K562 (cell line): Measurements from ENCODE around the gene CENPO. TPM values are rescaled to one million over a fixed set of nuclear protein-coding genes. Genes with fewer than 3 reads are reported as not detected.

Experiments
- ATAC-seq: fragments of 200-7000 bp; cut with Tn5 transposase; 3 replicates; pipeline ENCODE4 v1.9.1; 2020; ENCODE audit warnings: moderate library complexity
- BruUV-seq: library from RNA; stranded (reverse); fragments of 400-500 nt; replicated peaks from 2 replicates; lab custom pipeline; 2021; lab: Mats Ljungman, UMichigan
- CTCF ChIA-PET: fragments of 300-600 bp; formaldehyde crosslinking; extraction: SDS; loops from one replicate; lab custom pipeline; 2021; ENCODE audit warnings: low intra/inter-chr PET ratio; lab: Yijun Ruan, JAX
- POLR2A ChIA-PET: fragments of 300-600, 350-650 bp; sonication (Branson Sonifier 250); formaldehyde crosslinking; extraction: SDS; loops from one replicate; lab custom pipeline; 2021; ENCODE audit warnings: antibody characterized with exemption, inconsistent platforms; lab: Yijun Ruan, JAX
- DNase-seq, 4 experiments: peaks; one replicate each; pipeline versions ENCODE4 v3.0.0 to v3.0.0-alpha.2; 2011 to 2018; ENCODE audit warnings: low spot score in 3 of 4, mixed read lengths in 3 of 4; ENCODE audit errors: extremely low read depth in 1 of 4
- FAIRE-seq: peaks from 2 replicates; lab custom pipeline; 2011; peaks lifted over from hg19 to GRCh38; lab: Jason Lieb, UNC
- H2AFZ ChIP-seq: 2 replicates; pipeline ENCODE4 v1.6.0; 2011; ENCODE audit warnings: low read depth, low read length, control low read depth, inconsistent platforms
- H3K27ac ChIP-seq: fragments of 200-600 bp; 3 replicates; pipeline ENCODE4 v1.8.0; 2011; ENCODE audit warnings: low read depth, mild to moderate bottlenecking, control low read depth, inconsistent platforms, low read length, moderate library complexity, mixed read lengths; ENCODE audit errors: extremely low read depth
- H3K27me3 ChIP-seq, 2 experiments: fragments of 300-600 bp in 1 of 2; 2 replicates in 1 of 2; 3 replicates in 1 of 2; pipeline versions ENCODE4 v1.6.0 to v1.8.0; 2011; ENCODE audit warnings: inconsistent platforms in 2 of 2, low read length in 2 of 2, mild to moderate bottlenecking in 1 of 2, mixed read lengths in 1 of 2, moderate library complexity in 1 of 2; ENCODE audit not compliant: control insufficient read depth in 2 of 2, insufficient read depth in 2 of 2
- H3K36me3 ChIP-seq: fragments of 300-600 bp; 3 replicates; pipeline ENCODE4 v1.8.0; 2011; ENCODE audit warnings: mild to moderate bottlenecking, low read length, inconsistent platforms; ENCODE audit not compliant: control insufficient read depth, insufficient read depth
- H3K4me1 ChIP-seq, 2 experiments: fragments of 200-600 bp in 1 of 2; replicated peaks in 1 of 2; 2 replicates in 1 of 2; 3 replicates in 1 of 2; pipeline versions ENCODE4 v1.5.1 to v1.8.0; 2011; ENCODE audit warnings: inconsistent platforms in 2 of 2, low read length in 2 of 2, mild to moderate bottlenecking in 1 of 2, mixed read lengths in 1 of 2, moderate library complexity in 1 of 2; ENCODE audit not compliant: control insufficient read depth in 2 of 2, insufficient read depth in 2 of 2
- H3K4me2 ChIP-seq: 2 replicates; pipeline ENCODE4 v1.6.1; 2011; ENCODE audit warnings: low read length, control low read depth, inconsistent platforms, mixed read lengths; ENCODE audit not compliant: insufficient read depth
- H3K4me3 ChIP-seq: fragments of 200-600 bp; sonication (generic), shearing (Covaris generic); 2 replicates; pipeline ENCODE4 v1.5.1; 2016; ENCODE audit warnings: control low read depth, inconsistent platforms
- H3K79me2 ChIP-seq: fragments of 200-600 bp; 3 replicates; pipeline ENCODE4 v1.8.0; 2011; ENCODE audit warnings: low read length, inconsistent platforms; ENCODE audit not compliant: control insufficient read depth, insufficient read depth
- H3K9ac ChIP-seq, 2 experiments: 2 replicates each; pipeline versions ENCODE4 v1.6.0 to v1.6.1; 2011; ENCODE audit warnings: low read depth in 2 of 2, low read length in 2 of 2, control low read depth in 1 of 2, inconsistent platforms in 1 of 2, mild to moderate bottlenecking in 1 of 2, mixed read lengths in 1 of 2; ENCODE audit not compliant: insufficient read depth in 1 of 2
- H3K9me1 ChIP-seq: one replicate; pipeline ENCODE4 v1.6.0; 2011; ENCODE audit warnings: inconsistent platforms, mild to moderate bottlenecking, low read length, moderate library complexity; ENCODE audit not compliant: control insufficient read depth, insufficient read depth
- H3K9me3 ChIP-seq: replicated peaks from 2 replicates; pipeline ENCODE4 v1.5.1; 2011; ENCODE audit warnings: low read depth, low read length, inconsistent platforms; ENCODE audit not compliant: control insufficient read depth, insufficient read depth
- H4K20me1 ChIP-seq: replicated peaks from 2 replicates; pipeline ENCODE4 v1.6.1; 2011; ENCODE audit warnings: low read length, inconsistent platforms, mixed read lengths; ENCODE audit not compliant: control insufficient read depth, insufficient read depth
- PRDM10 ChIP-seq: fragments of 450-650 bp; IDR thresholded peaks from 2 replicates; pipeline ENCODE4 v1.6.1; 2018; ENCODE audit not compliant: partially characterized antibody
- RCOR1 ChIP-seq, 2 experiments: IDR thresholded peaks; 2 replicates each; pipeline ENCODE4 v1.6.1; 2012; ENCODE audit warnings: low read depth in 2 of 2, low read length in 2 of 2, borderline replicate concordance in 1 of 2, improper control_type of control experiment in 1 of 2
- WGBS: fragments of 100-300 bp; shearing (Covaris generic); methylation state at CpG from one replicate; pipeline ENCODE4 v1.1.6; 2016; ENCODE audit warnings: low coverage, mixed read lengths; ENCODE audit not compliant: insufficient coverage; ENCODE audit errors: missing lambda C conversion rate; 5-methylcytosine and 5-hydroxymethylcytosine counted together
- in situ Hi-C: fragments of 300-500 bp; cut with MboI; formaldehyde crosslinking; loops from 4 replicates; pipeline ENCODE4 v1.15.0; 2018; ENCODE audit warnings: inconsistent platforms, mixed read lengths
- intact Hi-C: fragments of 100-400 bp; cut with micrococcal nuclease; formaldehyde crosslinking; loops from 2 replicates; pipeline ENCODE4 v1.14.2; 2022
- polyA plus RNA-seq, 8 experiments: library from polyadenylated mRNA; depleted of rRNA in 4 of 8; stranded (reverse) in 5 of 8; unstranded in 3 of 8; fragments of >200 nt; fragmentation: Nextera tagmentation in 2 of 8; fragmentation: Illumina TruSeq in 1 of 8; extraction: Ambion mirVana in 2 of 8; extraction: Trizol in 1 of 8; gene quantifications; 2 replicates each; pipeline versions ENCODE4 v1.2.1 to v1.2.3, GENCODE V29; 2011 to 2014; ENCODE audit warnings: inconsistent platforms in 1 of 8, missing spikeins in 1 of 8
- total RNA-seq, 7 experiments: library from RNA; depleted of rRNA in 6 of 7; stranded (reverse); fragments of >200 nt in 6 of 7; fragmentation: Illumina TruSeq in 2 of 7; extraction: Trizol in 2 of 7; gene quantifications; 2 replicates each; pipeline versions ENCODE4 v1.2.1 to v1.2.3, GENCODE V29; 2011 to 2021; ENCODE audit warnings: low replicate concordance in 1 of 7
- TF ChIP-seq, protein P1 (sequence below): fragments of 450-650 bp; IDR thresholded peaks from 2 replicates; pipeline ENCODE4 v1.6.1; 2017; ENCODE audit warnings: antibody characterized with exemption, mild to moderate bottlenecking
- TF ChIP-seq, protein P2 (sequence below): fragments of 200-800 bp; sonication (Bioruptor generic); IDR thresholded peaks from 2 replicates; pipeline ENCODE4 v1.6.1; 2016; ENCODE audit warnings: missing genetic modification characterization, missing compliant biosample characterization
- TF ChIP-seq, protein P3 (sequence below): fragments of 450-650 bp; IDR thresholded peaks from 2 replicates; pipeline ENCODE4 v1.6.1; 2018; ENCODE audit warnings: mild to moderate bottlenecking, low read depth; ENCODE audit not compliant: partially characterized antibody

CENPO gene
- total and polyA plus RNA-seq, 9 of the 15 experiments (the other 6 are each of a cell fraction or from before 2014, with no cell fraction given): 30.6 to 59.4 (median 38.9) TPM

GRCh38 chr2:24818721-24819167, 25.5 kb downstream of the CENPO start:
- WGBS: 55% methylated on average over 9 of the region's 9 CpGs
- H3K4me1 ChIP-seq: peaks cover 5 to 28% of the 10 kb centered on the region in 2 experiments; a peak in 4 of 5 replicates
- H3K27ac ChIP-seq: peak overlapping the region; percentile 25; the same call in 2 of the 3 replicates
- H2AFZ ChIP-seq: no peak overlapping the region
- ChIA-PET POLR2A (interaction anchor here (0.6 to 2.0 kb wide), 3 partner anchors 9 to 504 kb away, joined by 3 to 9 read pairs (median 6); no protein-coding TSS in a partner anchor), CTCF (no interaction called here)
- peaks cover 8% of the 10 kb centered on the region for H3K79me2 ChIP-seq
- 0 out of 2 replicates have a peak, but pooled peaks cover 2% of the 10 kb centered on the region for H4K20me1 ChIP-seq
- DNase-seq (peak in 1 of 4 experiments; percentile 26), FAIRE-seq (no peak), ATAC-seq (peak; percentile 9; the same call in 2 of the 3 replicates)
- no peaks in the 10 kb centered on the region for H3K9me1 ChIP-seq
- H3K27me3 ChIP-seq: no peaks in the 10 kb centered on the region
- H3K4me3 ChIP-seq: no peak overlapping the region
- no peaks in the 10 kb centered on the region for H3K9me3 ChIP-seq
- peak overlapping the region in 1 of 2 experiments; percentile 27; a peak in 1 of 4 replicates for H3K9ac ChIP-seq
- no TSS peak for BruUV-seq
- intact Hi-C loops (no loop called here), in situ Hi-C loops (no loop called here)
- peaks cover 97% of the 10 kb centered on the region for H3K36me3 ChIP-seq
- H3K4me2 ChIP-seq: no peak overlapping the region
- TF ChIP-seq RCOR1 (IDR thresholded peaks at IDR 0.05; ENCODE audit: borderline replicate concordance in 1 of 2, low read depth in 2 of 2, low read length in 2 of 2): no peak
- no peak for TF ChIP-seq PRDM10
- TF ChIP-seq, protein P1, sequence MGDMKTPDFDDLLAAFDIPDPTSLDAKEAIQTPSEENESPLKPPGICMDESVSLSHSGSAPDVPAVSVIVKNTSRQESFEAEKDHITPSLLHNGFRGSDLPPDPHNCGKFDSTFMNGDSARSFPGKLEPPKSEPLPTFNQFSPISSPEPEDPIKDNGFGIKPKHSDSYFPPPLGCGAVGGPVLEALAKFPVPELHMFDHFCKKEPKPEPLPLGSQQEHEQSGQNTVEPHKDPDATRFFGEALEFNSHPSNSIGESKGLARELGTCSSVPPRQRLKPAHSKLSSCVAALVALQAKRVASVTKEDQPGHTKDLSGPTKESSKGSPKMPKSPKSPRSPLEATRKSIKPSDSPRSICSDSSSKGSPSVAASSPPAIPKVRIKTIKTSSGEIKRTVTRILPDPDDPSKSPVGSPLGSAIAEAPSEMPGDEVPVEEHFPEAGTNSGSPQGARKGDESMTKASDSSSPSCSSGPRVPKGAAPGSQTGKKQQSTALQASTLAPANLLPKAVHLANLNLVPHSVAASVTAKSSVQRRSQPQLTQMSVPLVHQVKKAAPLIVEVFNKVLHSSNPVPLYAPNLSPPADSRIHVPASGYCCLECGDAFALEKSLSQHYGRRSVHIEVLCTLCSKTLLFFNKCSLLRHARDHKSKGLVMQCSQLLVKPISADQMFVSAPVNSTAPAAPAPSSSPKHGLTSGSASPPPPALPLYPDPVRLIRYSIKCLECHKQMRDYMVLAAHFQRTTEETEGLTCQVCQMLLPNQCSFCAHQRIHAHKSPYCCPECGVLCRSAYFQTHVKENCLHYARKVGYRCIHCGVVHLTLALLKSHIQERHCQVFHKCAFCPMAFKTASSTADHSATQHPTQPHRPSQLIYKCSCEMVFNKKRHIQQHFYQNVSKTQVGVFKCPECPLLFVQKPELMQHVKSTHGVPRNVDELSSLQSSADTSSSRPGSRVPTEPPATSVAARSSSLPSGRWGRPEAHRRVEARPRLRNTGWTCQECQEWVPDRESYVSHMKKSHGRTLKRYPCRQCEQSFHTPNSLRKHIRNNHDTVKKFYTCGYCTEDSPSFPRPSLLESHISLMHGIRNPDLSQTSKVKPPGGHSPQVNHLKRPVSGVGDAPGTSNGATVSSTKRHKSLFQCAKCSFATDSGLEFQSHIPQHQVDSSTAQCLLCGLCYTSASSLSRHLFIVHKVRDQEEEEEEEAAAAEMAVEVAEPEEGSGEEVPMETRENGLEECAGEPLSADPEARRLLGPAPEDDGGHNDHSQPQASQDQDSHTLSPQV: peak; percentile 45; the same call in 1 of the 2 replicates
- TF ChIP-seq, protein P2, sequence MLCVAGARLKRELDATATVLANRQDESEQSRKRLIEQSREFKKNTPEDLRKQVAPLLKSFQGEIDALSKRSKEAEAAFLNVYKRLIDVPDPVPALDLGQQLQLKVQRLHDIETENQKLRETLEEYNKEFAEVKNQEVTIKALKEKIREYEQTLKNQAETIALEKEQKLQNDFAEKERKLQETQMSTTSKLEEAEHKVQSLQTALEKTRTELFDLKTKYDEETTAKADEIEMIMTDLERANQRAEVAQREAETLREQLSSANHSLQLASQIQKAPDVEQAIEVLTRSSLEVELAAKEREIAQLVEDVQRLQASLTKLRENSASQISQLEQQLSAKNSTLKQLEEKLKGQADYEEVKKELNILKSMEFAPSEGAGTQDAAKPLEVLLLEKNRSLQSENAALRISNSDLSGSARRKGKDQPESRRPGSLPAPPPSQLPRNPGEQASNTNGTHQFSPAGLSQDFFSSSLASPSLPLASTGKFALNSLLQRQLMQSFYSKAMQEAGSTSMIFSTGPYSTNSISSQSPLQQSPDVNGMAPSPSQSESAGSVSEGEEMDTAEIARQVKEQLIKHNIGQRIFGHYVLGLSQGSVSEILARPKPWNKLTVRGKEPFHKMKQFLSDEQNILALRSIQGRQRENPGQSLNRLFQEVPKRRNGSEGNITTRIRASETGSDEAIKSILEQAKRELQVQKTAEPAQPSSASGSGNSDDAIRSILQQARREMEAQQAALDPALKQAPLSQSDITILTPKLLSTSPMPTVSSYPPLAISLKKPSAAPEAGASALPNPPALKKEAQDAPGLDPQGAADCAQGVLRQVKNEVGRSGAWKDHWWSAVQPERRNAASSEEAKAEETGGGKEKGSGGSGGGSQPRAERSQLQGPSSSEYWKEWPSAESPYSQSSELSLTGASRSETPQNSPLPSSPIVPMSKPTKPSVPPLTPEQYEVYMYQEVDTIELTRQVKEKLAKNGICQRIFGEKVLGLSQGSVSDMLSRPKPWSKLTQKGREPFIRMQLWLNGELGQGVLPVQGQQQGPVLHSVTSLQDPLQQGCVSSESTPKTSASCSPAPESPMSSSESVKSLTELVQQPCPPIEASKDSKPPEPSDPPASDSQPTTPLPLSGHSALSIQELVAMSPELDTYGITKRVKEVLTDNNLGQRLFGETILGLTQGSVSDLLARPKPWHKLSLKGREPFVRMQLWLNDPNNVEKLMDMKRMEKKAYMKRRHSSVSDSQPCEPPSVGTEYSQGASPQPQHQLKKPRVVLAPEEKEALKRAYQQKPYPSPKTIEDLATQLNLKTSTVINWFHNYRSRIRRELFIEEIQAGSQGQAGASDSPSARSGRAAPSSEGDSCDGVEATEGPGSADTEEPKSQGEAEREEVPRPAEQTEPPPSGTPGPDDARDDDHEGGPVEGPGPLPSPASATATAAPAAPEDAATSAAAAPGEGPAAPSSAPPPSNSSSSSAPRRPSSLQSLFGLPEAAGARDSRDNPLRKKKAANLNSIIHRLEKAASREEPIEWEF (CRISPR knock-in tag): peak; percentile 59; the same call in 1 of the 2 replicates
- TF ChIP-seq, protein P3, sequence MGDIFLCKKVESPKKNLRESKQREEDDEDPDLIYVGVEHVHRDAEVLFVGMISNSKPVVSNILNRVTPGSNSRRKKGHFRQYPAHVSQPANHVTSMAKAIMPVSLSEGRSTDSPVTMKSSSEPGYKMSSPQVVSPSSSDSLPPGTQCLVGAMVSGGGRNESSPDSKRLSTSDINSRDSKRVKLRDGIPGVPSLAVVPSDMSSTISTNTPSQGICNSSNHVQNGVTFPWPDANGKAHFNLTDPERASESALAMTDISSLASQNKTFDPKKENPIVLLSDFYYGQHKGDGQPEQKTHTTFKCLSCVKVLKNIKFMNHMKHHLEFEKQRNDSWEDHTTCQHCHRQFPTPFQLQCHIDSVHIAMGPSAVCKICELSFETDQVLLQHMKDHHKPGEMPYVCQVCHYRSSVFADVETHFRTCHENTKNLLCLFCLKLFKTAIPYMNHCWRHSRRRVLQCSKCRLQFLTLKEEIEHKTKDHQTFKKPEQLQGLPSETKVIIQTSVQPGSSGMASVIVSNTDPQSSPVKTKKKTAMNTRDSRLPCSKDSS: no peak
